ENCODE measurements around the gene MOB1A.
"Not testable (repeated sequence)": the region's sequence is repeated elsewhere in the genome, so short reads cannot be mapped to it uniquely, and the experiment has no call there.

Gene MOB1A

DNA sequence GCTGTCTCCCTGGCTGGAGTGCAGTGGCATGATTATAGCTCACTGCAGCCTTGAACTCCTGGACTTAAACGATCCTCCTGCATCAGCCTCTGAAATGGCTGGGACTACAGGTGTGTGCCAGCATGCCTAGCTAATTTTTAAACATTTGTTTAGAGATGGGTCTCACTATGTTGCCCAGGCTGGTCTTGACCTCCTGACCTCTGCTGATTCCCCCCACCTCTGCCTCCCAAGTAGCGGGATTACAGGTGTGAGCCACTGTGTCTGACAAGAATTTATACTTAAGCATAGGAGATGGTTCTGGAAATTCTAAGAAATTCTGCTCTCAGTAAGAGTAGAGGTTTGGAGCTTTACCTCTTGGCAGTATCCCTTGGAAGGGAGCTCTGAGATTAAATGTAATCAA is 38.0 kb upstream of the MOB1A start:
- Histone ChIP-seq H3K4me3 (ENCODE audit: low read depth, low read length) (no peak overlapping the region), H2AFZ (ENCODE audit: low read length, unreplicated experiment) (no peak overlapping the region), H3K36me3 (ENCODE audit: insufficient read depth, low read length) (peaks cover 32% of the 10 kb centered on the region), H3K27ac (ENCODE audit: low read depth, low read length) (no peak overlapping the region), H3K27me3 (ENCODE audit: insufficient read depth, low read length) (no peaks in the 10 kb centered on the region), H3K79me2 (ENCODE audit: control insufficient read depth, insufficient read depth, low read length, unreplicated experiment) (no peaks in the 10 kb centered on the region), H3K4me1 (ENCODE audit: control insufficient read depth, insufficient read depth, low read length, unreplicated experiment) (no peaks in the 10 kb centered on the region)

DNA sequence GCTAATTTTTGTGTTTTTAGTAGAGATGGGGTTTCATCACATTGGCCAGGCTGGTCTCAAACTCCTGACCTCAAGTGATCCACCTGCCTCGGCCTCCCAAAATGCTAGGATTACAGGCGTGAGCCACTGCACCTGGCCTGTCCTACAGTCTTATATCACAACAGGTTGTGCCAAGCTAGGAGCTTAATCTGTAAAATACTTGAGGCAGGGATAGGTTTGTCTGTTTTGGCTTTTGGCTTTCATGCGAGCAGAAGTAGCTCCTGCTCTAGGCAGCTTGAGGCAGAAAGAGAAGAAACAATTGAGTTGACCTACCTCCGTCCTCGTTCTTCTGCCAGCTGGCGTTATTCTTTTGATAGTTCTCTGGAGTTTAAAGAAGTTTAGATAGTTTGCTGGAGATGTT is 37.1 kb upstream of the MOB1A start:
- not testable (repeated sequence) for H3K4me1 ChIP-seq (ENCODE audit: control insufficient read depth, insufficient read depth, low read length, unreplicated experiment); H2AFZ ChIP-seq (ENCODE audit: low read length, unreplicated experiment); H3K27ac ChIP-seq (ENCODE audit: low read depth, low read length); H3K79me2 ChIP-seq (ENCODE audit: control insufficient read depth, insufficient read depth, low read length, unreplicated experiment); H3K27me3 ChIP-seq (ENCODE audit: insufficient read depth, low read length); H3K4me3 ChIP-seq (ENCODE audit: low read depth, low read length)
- H3K36me3 ChIP-seq (ENCODE audit: insufficient read depth, low read length): peaks cover 38% of the 10 kb centered on the region

GRCh38 chr2:74212702-74213410 is 34.2 kb upstream of the MOB1A start:
- H3K79me2 ChIP-seq (ENCODE audit: control insufficient read depth, insufficient read depth, low read length, unreplicated experiment): peaks cover 14% of the 10 kb centered on the region
- no peak overlapping the region for H2AFZ ChIP-seq (ENCODE audit: low read length, unreplicated experiment)
- no peaks in the 10 kb centered on the region for H3K4me1 ChIP-seq (ENCODE audit: control insufficient read depth, insufficient read depth, low read length, unreplicated experiment)
- no peaks in the 10 kb centered on the region for H3K27me3 ChIP-seq (ENCODE audit: insufficient read depth, low read length)
- no peak overlapping the region for H3K4me3 ChIP-seq (ENCODE audit: low read depth, low read length)
- no peak overlapping the region for H3K27ac ChIP-seq (ENCODE audit: low read depth, low read length)
- peaks cover 56% of the 10 kb centered on the region for H3K36me3 ChIP-seq (ENCODE audit: insufficient read depth, low read length)

- peak overlapping the region; percentile 85 for H3K27ac ChIP-seq (ENCODE audit: low read depth, low read length)
These were observed 27.6 kb upstream of the MOB1A start for GRCh38 chr2:74206180-74206688.

GRCh38 chr2:74205596-74205995 is 26.9 kb upstream of the MOB1A start:
- peaks cover 29% of the 10 kb centered on the region for H3K4me1 ChIP-seq (ENCODE audit: control insufficient read depth, insufficient read depth, low read length, unreplicated experiment)
- H3K27me3 ChIP-seq (ENCODE audit: insufficient read depth, low read length): no peaks in the 10 kb centered on the region
- H3K4me3 ChIP-seq (ENCODE audit: low read depth, low read length): peak overlapping the region; percentile 17; the same call in 1 of the 2 replicates
- peaks cover 29% of the 10 kb centered on the region for H3K36me3 ChIP-seq (ENCODE audit: insufficient read depth, low read length)
- H3K27ac ChIP-seq (ENCODE audit: low read depth, low read length): peak overlapping the region; percentile 85
- peaks cover 82% of the 10 kb centered on the region for H3K79me2 ChIP-seq (ENCODE audit: control insufficient read depth, insufficient read depth, low read length, unreplicated experiment)
- H2AFZ ChIP-seq (ENCODE audit: low read length, unreplicated experiment): no peak overlapping the region

More at GRCh38 chr2:74206180-74206688, 27.6 kb upstream of the MOB1A start:
- Histone ChIP-seq H3K36me3 (ENCODE audit: insufficient read depth, low read length) (peaks cover 32% of the 10 kb centered on the region), H3K27me3 (ENCODE audit: insufficient read depth, low read length) (no peaks in the 10 kb centered on the region), H3K4me1 (ENCODE audit: control insufficient read depth, insufficient read depth, low read length, unreplicated experiment) (peaks cover 24% of the 10 kb centered on the region), H3K79me2 (ENCODE audit: control insufficient read depth, insufficient read depth, low read length, unreplicated experiment) (peaks cover 78% of the 10 kb centered on the region), H2AFZ (ENCODE audit: low read length, unreplicated experiment) (no peak overlapping the region), H3K4me3 (ENCODE audit: low read depth, low read length) (peak overlapping the region; percentile 17)

- Histone ChIP-seq H3K27ac (ENCODE audit: low read depth, low read length) (peak overlapping the region; percentile 85), H3K36me3 (ENCODE audit: insufficient read depth, low read length) (peaks cover 25% of the 10 kb centered on the region), H3K79me2 (ENCODE audit: control insufficient read depth, insufficient read depth, low read length, unreplicated experiment) (peaks cover 87% of the 10 kb centered on the region), H3K27me3 (ENCODE audit: insufficient read depth, low read length) (no peaks in the 10 kb centered on the region), H2AFZ (ENCODE audit: low read length, unreplicated experiment) (no peak overlapping the region), H3K4me1 (ENCODE audit: control insufficient read depth, insufficient read depth, low read length, unreplicated experiment) (peaks cover 32% of the 10 kb centered on the region), H3K4me3 (ENCODE audit: low read depth, low read length) (no peak overlapping the region)
These were observed 26.4 kb upstream of the MOB1A start for GRCh38 chr2:74205113-74205512.

- no peak overlapping the region for H2AFZ ChIP-seq (ENCODE audit: low read length, unreplicated experiment)
- H3K4me3 ChIP-seq (ENCODE audit: low read depth, low read length): no peak overlapping the region
- peaks cover 32% of the 10 kb centered on the region for H3K4me1 ChIP-seq (ENCODE audit: control insufficient read depth, insufficient read depth, low read length, unreplicated experiment)
- peaks cover 92% of the 10 kb centered on the region for H3K79me2 ChIP-seq (ENCODE audit: control insufficient read depth, insufficient read depth, low read length, unreplicated experiment)
- no peak overlapping the region for H3K27ac ChIP-seq (ENCODE audit: low read depth, low read length)
- no peaks in the 10 kb centered on the region for H3K27me3 ChIP-seq (ENCODE audit: insufficient read depth, low read length)
- H3K36me3 ChIP-seq (ENCODE audit: insufficient read depth, low read length): peaks cover 18% of the 10 kb centered on the region; the same call in 1 of the 2 replicates
These were observed 25.8 kb upstream of the MOB1A start for GRCh38 chr2:74204436-74204835.

- Histone ChIP-seq H3K4me1 (ENCODE audit: control insufficient read depth, insufficient read depth, low read length, unreplicated experiment) (peaks cover 28% of the 10 kb centered on the region), H3K27me3 (ENCODE audit: insufficient read depth, low read length) (no peaks in the 10 kb centered on the region), H3K36me3 (ENCODE audit: insufficient read depth, low read length) (no peaks in the 10 kb centered on the region), H3K4me3 (ENCODE audit: low read depth, low read length) (peak overlapping the region; percentile 95), H3K79me2 (ENCODE audit: control insufficient read depth, insufficient read depth, low read length, unreplicated experiment) (peaks cover 74% of the 10 kb centered on the region), H2AFZ (ENCODE audit: low read length, unreplicated experiment) (no peak overlapping the region), H3K27ac (ENCODE audit: low read depth, low read length) (peak overlapping the region; percentile 92)
These were observed 22.9 kb upstream of the MOB1A start for GRCh38 chr2:74201596-74201995.

GRCh38 chr2:74201196-74201595 is 22.5 kb upstream of the MOB1A start:
- H2AFZ ChIP-seq (ENCODE audit: low read length, unreplicated experiment): no peak overlapping the region
- no peaks in the 10 kb centered on the region for H3K27me3 ChIP-seq (ENCODE audit: insufficient read depth, low read length)
- H3K79me2 ChIP-seq (ENCODE audit: control insufficient read depth, insufficient read depth, low read length, unreplicated experiment): peaks cover 70% of the 10 kb centered on the region
- H3K4me1 ChIP-seq (ENCODE audit: control insufficient read depth, insufficient read depth, low read length, unreplicated experiment): peaks cover 24% of the 10 kb centered on the region
- H3K27ac ChIP-seq (ENCODE audit: low read depth, low read length): peak overlapping the region; percentile 92
- peak overlapping the region; percentile 95 for H3K4me3 ChIP-seq (ENCODE audit: low read depth, low read length)
- no peaks in the 10 kb centered on the region for H3K36me3 ChIP-seq (ENCODE audit: insufficient read depth, low read length)

GRCh38 chr2:74199871-74200305 is 21.2 kb upstream of the MOB1A start:
- Histone ChIP-seq H3K27me3 (ENCODE audit: insufficient read depth, low read length) (no peaks in the 10 kb centered on the region), H3K4me1 (ENCODE audit: control insufficient read depth, insufficient read depth, low read length, unreplicated experiment) (peaks cover 12% of the 10 kb centered on the region), H3K79me2 (ENCODE audit: control insufficient read depth, insufficient read depth, low read length, unreplicated experiment) (peaks cover 57% of the 10 kb centered on the region), H3K36me3 (ENCODE audit: insufficient read depth, low read length) (no peaks in the 10 kb centered on the region), H2AFZ (ENCODE audit: low read length, unreplicated experiment) (no peak overlapping the region), H3K27ac (ENCODE audit: low read depth, low read length) (peak overlapping the region; percentile 92), H3K4me3 (ENCODE audit: low read depth, low read length) (peak overlapping the region; percentile 95)

- Histone ChIP-seq H3K36me3 (ENCODE audit: insufficient read depth, low read length) (no peaks in the 10 kb centered on the region), H3K27ac (ENCODE audit: low read depth, low read length) (peak overlapping the region; percentile 92), H3K4me1 (ENCODE audit: control insufficient read depth, insufficient read depth, low read length, unreplicated experiment) (peaks cover 12% of the 10 kb centered on the region), H3K27me3 (ENCODE audit: insufficient read depth, low read length) (no peaks in the 10 kb centered on the region), H2AFZ (ENCODE audit: low read length, unreplicated experiment) (no peak overlapping the region), H3K4me3 (ENCODE audit: low read depth, low read length) (peak overlapping the region; percentile 95), H3K79me2 (ENCODE audit: control insufficient read depth, insufficient read depth, low read length, unreplicated experiment) (peaks cover 51% of the 10 kb centered on the region)
These were observed 20.6 kb upstream of the MOB1A start for GRCh38 chr2:74199275-74199701.
